GM21528 (cell line): ENCODE measurements around the gene CLIC4.
"Not testable (repeated sequence)": the region's sequence is repeated elsewhere in the genome, so short reads cannot be mapped to it uniquely, and the experiment has no call there.

Source experiments
- ATAC-seq: cut with Tn5 transposase; IDR thresholded peaks from one replicate; pipeline ENCODE4 v1.9.1; 2021; ENCODE audit warnings: mild to moderate bottlenecking, moderate library complexity; ENCODE audit not compliant: unreplicated experiment, low FRiP score

CLIC4 gene

GRCh38 chr1:24871306-24871901 lies 126.2 kb downstream of the CLIC4 start:
- ATAC-seq, result no peak

- ATAC-seq, result no peak
Measured at GRCh38 chr1:24872061-24872850, 127.0 kb downstream of the CLIC4 start.

- no peak for ATAC-seq
Measured at GRCh38 chr1:24873148-24873547, 127.9 kb downstream of the CLIC4 start.

- no peak for ATAC-seq
Measured at GRCh38 chr1:24874056-24874455, 128.8 kb downstream of the CLIC4 start.

- ATAC-seq, result no peak
Measured at GRCh38 chr1:24874611-24875234, 129.5 kb downstream of the CLIC4 start.

DNA sequence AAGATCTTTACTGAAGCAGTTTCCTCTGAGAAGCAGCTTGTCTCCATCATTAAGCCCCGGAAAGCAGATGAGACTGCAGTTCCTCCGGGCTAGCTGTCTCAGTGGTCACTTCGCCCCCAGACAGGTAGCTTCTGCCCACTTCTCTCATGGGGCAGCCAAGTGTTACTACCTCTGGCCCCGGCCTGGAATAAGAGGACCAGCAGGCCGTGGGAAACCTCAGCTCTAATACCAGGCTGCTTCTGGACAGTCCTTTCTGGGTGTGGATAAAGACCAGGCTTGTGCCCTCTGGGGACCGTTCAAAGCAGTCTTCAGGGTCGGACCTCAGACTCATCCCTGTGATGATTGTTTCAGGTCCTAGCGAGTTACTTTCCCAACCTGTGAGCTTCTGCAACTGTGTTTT lies 130.0 kb downstream of the CLIC4 start:
- ATAC-seq, result no peak

GRCh38 chr1:24875991-24876506 lies 130.8 kb downstream of the CLIC4 start:
- no peak for ATAC-seq

DNA sequence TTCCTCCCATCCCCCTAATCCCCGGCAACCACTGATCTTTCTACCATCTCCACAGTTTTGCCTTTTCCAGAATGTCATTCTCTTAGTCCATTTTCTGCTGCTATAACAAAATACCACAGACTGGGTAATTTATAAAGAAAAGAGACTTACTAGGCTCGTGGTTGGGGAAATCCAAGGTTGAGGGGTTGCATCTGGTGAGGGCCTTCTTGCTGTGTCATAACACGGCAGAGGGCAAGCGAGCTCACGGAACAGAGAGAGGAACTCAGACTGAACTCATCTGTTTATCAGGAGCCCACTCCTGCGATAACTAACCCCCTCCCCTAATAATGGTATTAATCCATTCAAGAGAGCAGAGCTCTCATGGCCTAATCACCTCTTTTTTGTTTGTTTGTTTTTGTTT lies 132.8 kb downstream of the CLIC4 start:
- ATAC-seq, result no peak

DNA sequence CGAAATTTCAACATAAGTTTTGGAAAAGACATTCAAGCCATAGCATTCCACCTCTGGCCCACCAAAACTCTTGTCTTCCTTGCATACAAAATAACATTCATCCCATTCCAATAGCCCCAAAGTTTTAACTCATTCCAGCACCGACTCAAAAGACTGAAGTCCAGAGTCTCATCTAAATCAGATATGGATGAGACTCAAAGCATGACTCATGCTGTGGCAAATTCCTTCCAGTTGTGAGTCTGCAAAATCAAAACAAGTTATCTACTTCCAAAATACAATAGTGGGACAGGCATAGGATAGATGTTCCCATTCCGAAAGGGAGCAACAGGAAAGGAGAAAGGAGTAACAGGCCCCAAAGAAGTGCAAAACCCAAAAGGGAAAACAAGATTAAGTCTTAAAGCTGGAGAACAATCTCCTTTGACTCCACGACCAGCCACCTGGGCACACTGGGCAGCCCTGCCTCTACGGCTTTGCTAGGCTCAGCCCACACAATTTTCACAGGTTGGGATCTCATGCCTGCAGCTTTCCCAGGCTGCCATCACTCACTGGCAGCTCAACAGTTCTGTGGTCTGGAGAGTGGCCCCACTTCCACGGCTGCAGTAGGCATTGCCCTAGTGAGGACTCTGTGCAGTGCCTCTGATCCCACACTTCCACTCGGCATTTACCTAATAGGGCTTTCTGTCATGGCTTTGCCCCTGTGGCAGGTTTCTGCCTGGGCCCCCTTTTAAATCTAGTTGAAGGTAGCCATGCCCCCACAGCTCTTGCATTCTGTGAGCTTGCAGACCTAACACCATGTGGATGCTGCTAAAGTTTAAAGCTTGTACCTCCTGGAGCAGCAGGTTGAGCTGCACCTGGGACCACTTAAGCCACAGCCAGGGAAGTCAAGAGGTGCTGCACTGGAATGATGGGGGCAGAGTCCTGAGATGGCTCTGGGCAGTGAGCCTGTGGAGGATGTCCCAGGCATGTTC lies 133.8 kb downstream of the CLIC4 start:
- ATAC-seq, result no peak

DNA sequence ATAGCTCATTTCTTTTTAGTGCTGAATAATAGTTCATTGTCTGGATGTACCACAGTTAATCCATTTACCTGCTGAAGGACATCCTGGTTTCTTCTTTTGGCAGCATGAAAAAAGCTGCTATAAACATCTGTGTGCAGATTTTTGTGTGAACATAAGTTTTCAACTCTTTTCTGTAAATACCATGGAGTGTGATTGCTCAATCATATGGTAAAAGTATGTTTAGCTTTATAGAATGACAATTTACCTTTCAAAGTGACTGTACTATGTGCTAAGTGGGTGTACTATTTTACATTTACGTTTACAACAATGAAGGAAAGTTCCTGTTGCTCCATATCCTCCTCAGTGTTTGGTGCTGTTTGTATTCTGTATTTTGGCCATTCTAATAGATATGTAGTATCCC lies 135.8 kb downstream of the CLIC4 start:
- ATAC-seq, result no peak

DNA sequence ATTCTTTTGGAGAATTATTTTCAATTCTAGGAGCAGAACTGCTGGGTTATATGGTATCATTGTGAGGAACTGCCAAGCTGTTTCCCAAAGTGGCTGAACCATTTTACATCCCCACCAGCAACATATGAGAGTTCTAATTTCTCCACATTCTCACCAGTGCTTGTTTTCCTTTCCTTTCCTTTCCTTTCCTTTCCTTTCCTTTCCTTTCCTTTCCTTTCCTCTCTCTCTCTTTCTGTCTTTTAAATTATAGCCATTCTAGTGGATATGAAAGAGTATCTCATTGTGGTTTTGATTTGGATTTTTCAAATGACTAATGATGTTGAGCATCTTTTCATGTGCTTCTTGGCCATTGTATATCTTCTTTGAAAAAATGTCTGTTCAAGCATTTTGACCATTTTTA lies 139.5 kb downstream of the CLIC4 start:
- ATAC-seq, result no peak

- no peak for ATAC-seq
Measured at GRCh38 chr1:24886241-24886640, 141.0 kb downstream of the CLIC4 start.

GRCh38 chr1:24888061-24888970 lies 143.1 kb downstream of the CLIC4 start:
- no peak for ATAC-seq

GRCh38 chr1:24888971-24889676 lies 143.9 kb downstream of the CLIC4 start:
- no peak for ATAC-seq

- no peak for ATAC-seq
Measured at GRCh38 chr1:24890887-24891286, 145.6 kb downstream of the CLIC4 start.

DNA sequence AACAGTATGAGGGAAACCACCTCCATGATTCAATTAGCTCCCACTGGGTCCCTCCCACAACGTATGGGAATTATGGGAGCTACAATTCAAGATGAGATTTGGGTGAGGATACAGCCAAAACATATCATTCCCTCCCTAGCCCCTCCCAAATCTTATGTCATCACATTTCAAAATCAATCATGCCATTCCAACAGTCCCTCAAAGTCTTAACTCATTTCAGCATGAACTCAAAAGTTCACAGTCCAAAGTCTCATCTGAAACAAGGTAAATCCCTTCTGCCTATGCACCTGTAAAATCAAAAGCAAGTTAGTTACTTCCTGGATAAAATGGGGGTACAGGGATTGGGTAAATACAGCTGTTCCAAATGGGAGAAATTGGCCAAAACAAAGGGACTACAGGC lies 146.1 kb downstream of the CLIC4 start:
- ATAC-seq, result not testable (repeated sequence)

DNA sequence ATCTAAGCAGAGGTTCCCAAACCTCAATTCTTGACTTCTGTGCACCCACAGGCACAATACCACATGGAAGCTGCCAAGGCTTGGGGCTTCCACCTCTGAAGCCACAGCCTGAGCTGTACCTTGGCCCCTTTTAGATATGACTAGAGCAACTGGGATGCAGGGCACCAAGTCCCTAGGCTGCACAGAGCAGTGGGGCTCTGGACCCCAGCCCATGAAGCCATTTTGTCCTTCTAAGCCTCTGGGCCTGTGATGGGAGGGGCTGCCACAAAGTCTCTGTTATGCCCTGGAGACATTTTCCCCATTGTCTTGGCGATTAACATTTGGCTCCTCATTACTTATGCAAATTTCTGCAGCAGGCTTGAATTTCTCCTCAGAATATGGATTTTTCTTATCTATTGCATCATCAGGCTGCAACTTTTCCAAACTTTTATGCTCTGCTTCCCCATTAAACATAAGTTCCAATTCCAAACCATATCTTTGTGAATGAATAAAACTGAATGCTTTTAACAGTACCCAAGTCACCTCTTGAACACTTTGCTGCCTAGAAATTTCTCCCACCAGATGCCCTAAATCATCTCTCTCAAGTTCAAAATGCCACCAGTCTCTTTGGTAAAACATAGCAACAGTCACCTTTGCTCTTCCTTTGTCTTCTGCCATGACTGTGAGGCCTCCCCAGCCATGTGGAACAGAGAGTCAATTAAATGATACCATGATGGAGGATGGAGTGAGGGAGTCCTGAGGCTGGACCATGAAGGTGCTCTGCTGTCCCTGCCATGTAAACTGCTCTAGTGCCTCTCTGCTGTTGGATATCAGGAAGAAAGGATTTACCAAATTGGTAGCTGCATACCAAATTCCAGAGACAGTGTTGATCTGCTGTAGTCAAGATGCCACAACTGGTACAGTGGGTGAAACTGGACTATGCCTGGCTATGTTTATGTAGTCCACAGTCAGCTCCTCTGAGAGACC lies 147.2 kb downstream of the CLIC4 start:
- ATAC-seq, result no peak

DNA sequence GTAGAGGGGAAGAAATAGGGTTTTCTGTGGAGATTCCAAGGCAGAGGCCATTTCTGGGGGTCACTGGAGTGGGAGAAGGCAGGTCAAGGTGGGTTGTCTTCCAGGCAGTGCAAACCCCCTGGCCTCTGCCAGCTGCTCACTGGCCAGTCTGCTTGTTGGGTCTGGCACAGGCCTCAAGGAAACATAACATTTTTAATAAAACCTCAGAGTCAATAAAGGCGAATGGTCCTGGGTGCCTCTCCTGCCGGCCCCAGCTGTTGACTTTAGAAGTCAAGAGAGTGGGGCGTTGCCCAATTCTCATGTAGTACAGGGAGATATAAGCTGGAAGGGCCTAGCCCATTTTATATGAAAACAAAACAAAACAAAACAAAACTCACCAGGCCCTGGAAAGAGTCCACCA lies 148.2 kb downstream of the CLIC4 start:
- ATAC-seq, result no peak
